ENCODE data around the gene GMPS.

GMPS gene

GRCh38 chr3:155876503-155876902 lies 6.1 kb downstream of the GMPS start:
- no peaks in the 10 kb centered on the region for H3K36me3 ChIP-seq (ENCODE audit: insufficient read depth, low read length)
- peaks cover 99% of the 10 kb centered on the region for H3K79me2 ChIP-seq (ENCODE audit: insufficient read depth, low read length)
- no peak for TF ChIP-seq CTCF (conservative IDR thresholded peaks at IDR 0.05; ENCODE audit: low read length)
- no peak for TF ChIP-seq EZH2phosphoT487 (IDR thresholded peaks at IDR 0.05; ENCODE audit: borderline replicate concordance)
- no peaks in the 10 kb centered on the region for H3F3A ChIP-seq (ENCODE audit: low read depth)
- H3K9ac ChIP-seq (ENCODE audit: low read depth, low read length, poor library complexity, severe bottlenecking): no peak overlapping the region
- peaks cover 61% of the 10 kb centered on the region for H3K4me1 ChIP-seq (ENCODE audit: insufficient read depth, low read length, poor library complexity, severe bottlenecking)
- H3K9me2 ChIP-seq (replicated peaks; ENCODE audit: low read depth, low read length): no peaks in the 10 kb centered on the region
- H3K27me3 ChIP-seq (ENCODE audit: insufficient read depth, low read length, poor library complexity, severe bottlenecking): no peaks in the 10 kb centered on the region
- no peak overlapping the region for H2AFZ ChIP-seq (ENCODE audit: low read length)
- H3K4me2 ChIP-seq (ENCODE audit: low read depth, low read length, poor library complexity, severe bottlenecking): peak overlapping the region; percentile 88
- H4K20me1 ChIP-seq (ENCODE audit: insufficient read depth, low read length, poor library complexity, severe bottlenecking): peaks cover 98% of the 10 kb centered on the region
- H3K9me3 ChIP-seq (ENCODE audit: insufficient read depth, low read depth, low read length): no peaks in the 10 kb centered on the region
- peak overlapping the region; percentile 44 for H3K4me3 ChIP-seq (ENCODE audit: low read length, poor library complexity, severe bottlenecking)

GRCh38 chr3:155880286-155880685 lies 9.8 kb downstream of the GMPS start:
- Histone ChIP-seq H3K4me2 (ENCODE audit: low read depth, low read length, poor library complexity, severe bottlenecking) (peak overlapping the region; percentile 64), H3K9me3 (ENCODE audit: insufficient read depth, low read depth, low read length) (no peaks in the 10 kb centered on the region), H3K9me2 (replicated peaks; ENCODE audit: low read depth, low read length) (no peaks in the 10 kb centered on the region), H3F3A (ENCODE audit: low read depth) (no peaks in the 10 kb centered on the region), H3K9ac (ENCODE audit: low read depth, low read length, poor library complexity, severe bottlenecking) (no peak overlapping the region), H4K20me1 (ENCODE audit: insufficient read depth, low read length, poor library complexity, severe bottlenecking) (peaks cover 89% of the 10 kb centered on the region), H3K79me2 (ENCODE audit: insufficient read depth, low read length) (peaks cover 99% of the 10 kb centered on the region), H3K4me3 (ENCODE audit: low read length, poor library complexity, severe bottlenecking) (no peak overlapping the region), H3K27me3 (ENCODE audit: insufficient read depth, low read length, poor library complexity, severe bottlenecking) (no peaks in the 10 kb centered on the region), H2AFZ (ENCODE audit: low read length) (no peak overlapping the region), H3K36me3 (ENCODE audit: insufficient read depth, low read length) (no peaks in the 10 kb centered on the region), H3K4me1 (ENCODE audit: insufficient read depth, low read length, poor library complexity, severe bottlenecking) (peaks cover 42% of the 10 kb centered on the region)
- TF ChIP-seq EZH2phosphoT487 (IDR thresholded peaks at IDR 0.05; ENCODE audit: borderline replicate concordance) (no peak), CTCF (conservative IDR thresholded peaks at IDR 0.05; ENCODE audit: low read length) (no peak)

GRCh38 chr3:155884292-155884691 lies 13.8 kb downstream of the GMPS start:
- TF ChIP-seq CTCF (conservative IDR thresholded peaks at IDR 0.05; ENCODE audit: low read length): 0 out of 2 replicates have a peak, but pooled peaks have one; percentile 12
- no peak for TF ChIP-seq EZH2phosphoT487 (IDR thresholded peaks at IDR 0.05; ENCODE audit: borderline replicate concordance)
- peaks cover 99% of the 10 kb centered on the region for H3K79me2 ChIP-seq (ENCODE audit: insufficient read depth, low read length)
- no peaks in the 10 kb centered on the region for H3K9me2 ChIP-seq (replicated peaks; ENCODE audit: low read depth, low read length)
- H3K4me2 ChIP-seq (ENCODE audit: low read depth, low read length, poor library complexity, severe bottlenecking): no peak overlapping the region
- no peaks in the 10 kb centered on the region for H3F3A ChIP-seq (ENCODE audit: low read depth)
- H3K4me1 ChIP-seq (ENCODE audit: insufficient read depth, low read length, poor library complexity, severe bottlenecking): peaks cover 28% of the 10 kb centered on the region
- 0 out of 2 replicates have a peak, but pooled peaks cover 3% of the 10 kb centered on the region for H3K36me3 ChIP-seq (ENCODE audit: insufficient read depth, low read length)
- H3K9ac ChIP-seq (ENCODE audit: low read depth, low read length, poor library complexity, severe bottlenecking): no peak overlapping the region
- no peak overlapping the region for H2AFZ ChIP-seq (ENCODE audit: low read length)
- H3K4me3 ChIP-seq (ENCODE audit: low read length, poor library complexity, severe bottlenecking): no peak overlapping the region
- H3K27me3 ChIP-seq (ENCODE audit: insufficient read depth, low read length, poor library complexity, severe bottlenecking): no peaks in the 10 kb centered on the region
- H4K20me1 ChIP-seq (ENCODE audit: insufficient read depth, low read length, poor library complexity, severe bottlenecking): peaks cover 81% of the 10 kb centered on the region
- no peaks in the 10 kb centered on the region for H3K9me3 ChIP-seq (ENCODE audit: insufficient read depth, low read depth, low read length)

Data from Loucy (cell line).